HK-2 (cell line): ENCODE results near the gene OR2T4.

Source experiments
- DNase-seq: peaks from one replicate; pipeline ENCODE4 v3.0.0-alpha.2; 2018; ENCODE audit not compliant: unreplicated experiment

Gene OR2T4

GRCh38 chr1:248361121-248361715, at the start of gene OR2T4:
OR2T4 (plus strand) TSS chr1:248361665; CDS start chr1:248361665, 0 bp downstream.
- no peak for DNase-seq

- no peak for DNase-seq
These were observed 44.7 kb upstream of the OR2T4 start for GRCh38 chr1:248316796-248317195.

- no peak for DNase-seq
These were observed 37.0 kb upstream of the OR2T4 start, which contains the start of gene OR2M7 for GRCh38 chr1:248324468-248324867. OR2M7 (minus strand) TSS chr1:248324568; CDS start chr1:248324568, 0 bp downstream.

GRCh38 chr1:248343451-248343850, 18.0 kb upstream of the OR2T4 start:
- DNase-seq: no peak

- DNase-seq: no peak
These were observed 13.0 kb upstream of the OR2T4 start, which contains the start of gene OR14C36 for GRCh38 chr1:248348475-248348874. OR14C36 (plus strand) TSS chr1:248348775; CDS start chr1:248348775, 0 bp downstream.

- DNase-seq: no peak
These were observed 2.0 kb upstream of the OR2T4 start for GRCh38 chr1:248359415-248359814.

GRCh38 chr1:248366609-248367008, 5.1 kb downstream of the OR2T4 start:
- DNase-seq: no peak

GRCh38 chr1:248372394-248372793, 10.9 kb downstream of the OR2T4 start:
- DNase-seq: no peak

- DNase-seq: no peak
These were observed 12.3 kb downstream of the OR2T4 start for GRCh38 chr1:248373761-248374160.

GRCh38 chr1:248375446-248375845, 14.0 kb downstream of the OR2T4 start, which contains the start of gene OR2T6:
OR2T6 (plus strand) TSS chr1:248375746; CDS start chr1:248387609, 11,863 bp downstream.
- DNase-seq: no peak

GRCh38 chr1:248376916-248377315, 15.5 kb downstream of the OR2T4 start:
- DNase-seq: no peak

GRCh38 chr1:248380854-248381253, 19.4 kb downstream of the OR2T4 start:
- DNase-seq: no peak

- no peak for DNase-seq
These were observed 27.0 kb downstream of the OR2T4 start for GRCh38 chr1:248388426-248388825.

GRCh38 chr1:248393050-248393449, 31.6 kb downstream of the OR2T4 start:
- DNase-seq: no peak

GRCh38 chr1:248402748-248403147, 41.3 kb downstream of the OR2T4 start, which contains the start of gene OR2T1:
OR2T1 (plus strand) TSS chr1:248403048; CDS start chr1:248406148, 3,100 bp downstream.
- no peak for DNase-seq

GRCh38 chr1:248404024-248404423, 42.6 kb downstream of the OR2T4 start:
- no peak for DNase-seq

- DNase-seq: no peak
These were observed 45.5 kb downstream of the OR2T4 start for GRCh38 chr1:248406721-248407692.
